Measurements from ENCODE around the gene RGS6. TPM values are rescaled to one million over a fixed set of nuclear protein-coding genes. Genes with fewer than 3 reads are reported as not detected.

RGS6 gene
- total RNA-seq, 1 donor from 2014 or later: 0.34 TPM

DNA sequence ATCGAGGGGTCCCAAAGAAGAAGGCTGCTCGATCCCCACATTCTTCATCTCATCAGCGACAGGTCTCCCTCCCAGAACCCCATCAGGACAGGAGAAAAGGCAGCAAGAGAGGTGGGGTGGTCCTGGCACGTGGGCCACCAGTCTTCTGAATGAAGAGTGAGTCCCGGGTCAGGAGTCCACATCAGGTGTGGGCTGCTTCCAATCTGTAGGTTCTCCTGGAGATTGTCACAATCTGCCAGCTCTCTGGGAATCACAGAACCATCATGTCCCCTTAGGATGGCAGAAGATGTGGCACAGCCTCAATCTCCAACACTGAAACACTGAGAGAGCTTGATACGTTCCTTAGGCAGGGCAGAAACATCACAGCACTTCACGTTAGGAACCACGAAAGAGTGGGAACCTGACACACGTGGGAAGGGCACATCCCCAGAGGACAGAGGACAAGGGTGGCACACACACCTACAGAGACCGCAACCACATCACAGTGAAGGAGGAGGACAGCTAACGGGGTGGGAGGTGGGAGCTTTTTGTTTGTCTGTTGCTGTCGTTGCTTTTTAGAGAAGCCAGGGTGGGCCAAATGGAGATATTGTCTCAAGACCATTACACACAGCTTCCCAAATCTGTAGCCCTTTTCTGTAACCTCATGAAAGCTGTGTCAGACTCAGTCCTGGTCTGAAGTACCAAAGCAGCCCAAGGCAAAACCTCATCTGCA is 677.1 kb downstream of the RGS6 start:
- Histone ChIP-seq H3K79me2 (ENCODE audit: insufficient read depth, low read length) (no peaks in the 10 kb centered on the region), H3K4me2 (ENCODE audit: low read length) (peak overlapping the region; percentile 82), H2AFZ (ENCODE audit: low read depth, low read length) (peak overlapping the region; percentile 35), H3K27ac (ENCODE audit: low read depth, low read length) (peak overlapping the region; percentile 98), H3K9me3 (ENCODE audit: insufficient read depth, low read depth, low read length) (no peaks in the 10 kb centered on the region), H3K4me3 (ENCODE audit: insufficient read depth, low read depth, low read length) (peak overlapping the region; percentile 5), H3K36me3 (ENCODE audit: insufficient read depth, low read length) (no peaks in the 10 kb centered on the region), H3K9ac (ENCODE audit: low read length) (peak overlapping the region; percentile 79), H3K4me1 (ENCODE audit: insufficient read depth, low read length) (peaks cover 43% of the 10 kb centered on the region), H4K20me1 (ENCODE audit: insufficient read depth, low read length) (no peaks in the 10 kb centered on the region), H3K27me3 (ENCODE audit: insufficient read depth, low read length) (no peaks in the 10 kb centered on the region)
- DNase-seq (ENCODE audit: low read depth): no peak
- no peaks in the 10 kb centered on the region for H3K27me3 Mint-ChIP-seq (ENCODE audit: low read depth, unreplicated experiment)
- peaks cover 1% of the 10 kb centered on the region for H3K9me3 Mint-ChIP-seq (ENCODE audit: unreplicated experiment)
- FAIRE-seq: no peak
- TF ChIP-seq, protein P1, sequence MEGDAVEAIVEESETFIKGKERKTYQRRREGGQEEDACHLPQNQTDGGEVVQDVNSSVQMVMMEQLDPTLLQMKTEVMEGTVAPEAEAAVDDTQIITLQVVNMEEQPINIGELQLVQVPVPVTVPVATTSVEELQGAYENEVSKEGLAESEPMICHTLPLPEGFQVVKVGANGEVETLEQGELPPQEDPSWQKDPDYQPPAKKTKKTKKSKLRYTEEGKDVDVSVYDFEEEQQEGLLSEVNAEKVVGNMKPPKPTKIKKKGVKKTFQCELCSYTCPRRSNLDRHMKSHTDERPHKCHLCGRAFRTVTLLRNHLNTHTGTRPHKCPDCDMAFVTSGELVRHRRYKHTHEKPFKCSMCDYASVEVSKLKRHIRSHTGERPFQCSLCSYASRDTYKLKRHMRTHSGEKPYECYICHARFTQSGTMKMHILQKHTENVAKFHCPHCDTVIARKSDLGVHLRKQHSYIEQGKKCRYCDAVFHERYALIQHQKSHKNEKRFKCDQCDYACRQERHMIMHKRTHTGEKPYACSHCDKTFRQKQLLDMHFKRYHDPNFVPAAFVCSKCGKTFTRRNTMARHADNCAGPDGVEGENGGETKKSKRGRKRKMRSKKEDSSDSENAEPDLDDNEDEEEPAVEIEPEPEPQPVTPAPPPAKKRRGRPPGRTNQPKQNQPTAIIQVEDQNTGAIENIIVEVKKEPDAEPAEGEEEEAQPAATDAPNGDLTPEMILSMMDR (IDR thresholded peaks at IDR 0.05; ENCODE audit: insufficient read depth, low read depth, low read length): no peak
- no peak for TF ChIP-seq EZH2 (IDR thresholded peaks at IDR 0.05; ENCODE audit: insufficient read depth, low read length)
- H3K36me3 Mint-ChIP-seq (ENCODE audit: low read depth, unreplicated experiment): no peaks in the 10 kb centered on the region
- H3K4me1 Mint-ChIP-seq (ENCODE audit: low read depth, unreplicated experiment): peaks cover 32% of the 10 kb centered on the region
- H3K27ac Mint-ChIP-seq (ENCODE audit: unreplicated experiment): peak overlapping the region; percentile 84
- no peak overlapping the region for H3K4me3 Mint-ChIP-seq (ENCODE audit: unreplicated experiment)

DNA sequence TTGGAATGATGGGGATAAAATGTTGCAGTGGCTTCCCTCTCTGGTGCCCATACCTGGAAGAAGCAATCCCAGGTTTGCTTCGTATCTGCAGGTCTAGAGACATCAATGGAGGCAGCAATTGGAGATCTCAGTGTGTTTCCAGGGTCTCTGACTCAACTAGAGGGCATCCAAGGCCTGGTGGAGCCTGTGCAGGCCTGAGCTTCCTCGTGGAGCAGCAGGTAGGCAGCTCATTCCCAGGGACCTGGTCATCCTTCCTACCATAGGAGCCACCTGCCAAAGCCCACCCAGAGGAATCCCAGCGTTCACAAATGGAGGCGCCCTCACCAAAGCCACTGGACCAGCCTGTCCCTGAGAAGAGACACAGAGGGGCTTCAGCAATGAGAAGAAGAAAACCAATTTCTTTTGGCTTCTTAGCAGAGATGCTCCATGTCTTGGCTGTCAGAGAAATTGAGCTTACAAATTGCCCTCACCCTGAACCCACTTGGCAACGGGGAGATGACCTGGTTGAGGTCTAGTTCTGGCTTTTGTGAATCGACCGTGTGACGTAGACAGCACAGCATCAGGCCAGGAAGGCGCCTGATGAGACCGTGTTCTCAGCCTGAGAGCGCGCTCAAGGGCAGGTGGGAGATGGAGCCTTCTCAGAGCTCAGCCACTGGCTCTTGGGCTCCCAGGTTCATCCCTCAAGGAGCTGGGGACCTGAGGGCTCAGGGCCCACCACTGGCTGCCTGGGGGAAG is 678.0 kb downstream of the RGS6 start:
- no peak for FAIRE-seq

More for the DNA sequence above, 678.0 kb downstream of the RGS6 start:
- no peak for TF ChIP-seq EZH2 (IDR thresholded peaks at IDR 0.05; ENCODE audit: insufficient read depth, low read length)
- TF ChIP-seq, protein P1 (IDR thresholded peaks at IDR 0.05; ENCODE audit: insufficient read depth, low read depth, low read length): no peak
- Mint-ChIP-seq H3K27ac (ENCODE audit: unreplicated experiment) (no peak overlapping the region), H3K9me3 (ENCODE audit: unreplicated experiment) (peaks cover 1% of the 10 kb centered on the region), H3K27me3 (ENCODE audit: low read depth, unreplicated experiment) (no peaks in the 10 kb centered on the region), H3K4me1 (ENCODE audit: low read depth, unreplicated experiment) (peaks cover 33% of the 10 kb centered on the region), H3K36me3 (ENCODE audit: low read depth, unreplicated experiment) (no peaks in the 10 kb centered on the region), H3K4me3 (ENCODE audit: unreplicated experiment) (no peak overlapping the region)
- peaks cover 46% of the 10 kb centered on the region for H3K4me1 ChIP-seq (ENCODE audit: insufficient read depth, low read length)
- H3K4me3 ChIP-seq (ENCODE audit: insufficient read depth, low read depth, low read length): no peak overlapping the region
- H3K27ac ChIP-seq (ENCODE audit: low read depth, low read length): peak overlapping the region; percentile 98
- no peaks in the 10 kb centered on the region for H3K36me3 ChIP-seq (ENCODE audit: insufficient read depth, low read length)
- no peak for DNase-seq (ENCODE audit: low read depth)
- H3K79me2 ChIP-seq (ENCODE audit: insufficient read depth, low read length): no peaks in the 10 kb centered on the region
- H3K27me3 ChIP-seq (ENCODE audit: insufficient read depth, low read length): no peaks in the 10 kb centered on the region
- H4K20me1 ChIP-seq (ENCODE audit: insufficient read depth, low read length): no peaks in the 10 kb centered on the region
- no peak overlapping the region for H2AFZ ChIP-seq (ENCODE audit: low read depth, low read length)
- H3K9ac ChIP-seq (ENCODE audit: low read length): no peak overlapping the region
- no peak overlapping the region for H3K4me2 ChIP-seq (ENCODE audit: low read length)
- no peaks in the 10 kb centered on the region for H3K9me3 ChIP-seq (ENCODE audit: insufficient read depth, low read depth, low read length)

Measured in astrocyte (in vitro differentiated cells and primary cell).